ENCODE results near the gene KIF18B. TPM values are rescaled to one million over a fixed set of nuclear protein-coding genes. Genes with fewer than 3 reads are reported as not detected.

KIF18B gene
- total and polyA plus RNA-seq, 7 donors: 0.01 to 0.17 (median 0.07) TPM; not detected in 2

- Histone ChIP-seq H3K27me3 (ENCODE audit: insufficient read depth in 3 of 3, low read length in 2 of 3) (peaks cover 0 to 23% (median 5%) of the 10 kb centered on the region in 3 donors), H3K27ac (no peak overlapping the region), H3K4me1 (no peaks in the 10 kb centered on the region), H3K9me3 (no peaks in the 10 kb centered on the region), H3K36me3 (ENCODE audit: insufficient read depth in 1 of 2, low read depth in 1 of 2) (no peaks in the 10 kb centered on the region), H3K4me3 (no peak overlapping the region)
- DNase-seq (no peak), ATAC-seq (no peak)
- no peak for TF ChIP-seq CTCF (IDR thresholded peaks at IDR 0.05)
- intact Hi-C loops (cut with DNase I): loop anchor here in 1 of 2 donors (10.0 kb wide), 1 partner anchor 279 kb away; no protein-coding TSS in a partner anchor
- 65 to 76% (median 68%) methylated on average over 11 of the region's 11 CpGs for WGBS, 3 donors
Measured at GRCh38 chr17:44915862-44916780, 31.5 kb downstream of the KIF18B start.

GRCh38 chr17:44915321-44915726, 32.2 kb downstream of the KIF18B start, which contains the start of gene GFAP:
Gene GFAP, minus strand, starts transcription at chr17:44915500. Its CDS starts 14 bp downstream, at chr17:44915486.
- no peak for DNase-seq
- no peak within 1 kb of the TSS for H3K27ac ChIP-seq
- no peak for TF ChIP-seq CTCF (IDR thresholded peaks at IDR 0.05)

GRCh38 chr17:44914698-44915271, 32.8 kb downstream of the KIF18B start:
- H3K27ac ChIP-seq: no peak overlapping the region
- ATAC-seq (no peak), DNase-seq (no peak)
- H3K36me3 ChIP-seq (ENCODE audit: insufficient read depth in 1 of 2, low read depth in 1 of 2): no peaks in the 10 kb centered on the region
- intact Hi-C loops (cut with DNase I): loop anchor here in 1 of 2 donors (10.0 kb wide), 1 partner anchor 280 kb away; no protein-coding TSS in a partner anchor
- H3K27me3 ChIP-seq (ENCODE audit: insufficient read depth in 3 of 3, low read length in 2 of 3): peaks cover 0 to 29% (median 7%) of the 10 kb centered on the region in 3 donors
- no peak overlapping the region for H3K4me3 ChIP-seq
- TF ChIP-seq CTCF (IDR thresholded peaks at IDR 0.05): no peak
- 55 to 61% (median 58%) methylated on average over 19 of the region's 19 CpGs for WGBS, 3 donors
- H3K4me1 ChIP-seq: no peaks in the 10 kb centered on the region
- H3K9me3 ChIP-seq: no peaks in the 10 kb centered on the region

More at GRCh38 chr17:44915321-44915726, 32.2 kb downstream of the KIF18B start, which contains the start of gene GFAP:
- Histone ChIP-seq H3K27me3 (ENCODE audit: insufficient read depth in 3 of 3, low read length in 2 of 3) (peaks cover 0 to 29% (median 5%) of the 10 kb centered on the region in 3 donors), H3K4me3 (no peak within 1 kb of the TSS), H3K9me3 (no peaks in the 10 kb centered on the region), H3K36me3 (ENCODE audit: insufficient read depth in 1 of 2, low read depth in 1 of 2) (no peaks in the 10 kb centered on the region), H3K4me1 (no peaks in the 10 kb centered on the region)
- intact Hi-C loops (cut with DNase I): loop anchor here in 1 of 2 donors (10.0 kb wide), 1 partner anchor 279 kb away; no protein-coding TSS in a partner anchor
- no peak for ATAC-seq
- WGBS, 3 donors: 45 to 49% (median 48%) methylated on average over 14 to 17 of the region's 17 CpGs

GRCh38 chr17:44914148-44914547, 33.4 kb downstream of the KIF18B start:
- ATAC-seq (no peak), DNase-seq (no peak)
- intact Hi-C loops (cut with DNase I): loop anchor here in 1 of 2 donors (10.0 kb wide), 1 partner anchor 281 kb away; no protein-coding TSS in a partner anchor
- Histone ChIP-seq H3K36me3 (ENCODE audit: insufficient read depth in 1 of 2, low read depth in 1 of 2) (no peaks in the 10 kb centered on the region), H3K4me3 (no peak overlapping the region), H3K4me1 (no peaks in the 10 kb centered on the region), H3K27me3 (ENCODE audit: insufficient read depth in 3 of 3, low read length in 2 of 3) (peaks cover 0 to 29% (median 8%) of the 10 kb centered on the region in 3 donors), H3K9me3 (no peaks in the 10 kb centered on the region), H3K27ac (no peak overlapping the region)
- no peak for TF ChIP-seq CTCF (IDR thresholded peaks at IDR 0.05)
- 87 to 93% (median 91%) methylated on average over 4 of the region's 4 CpGs for WGBS, 3 donors
